HUDEP-2 (cell line): ENCODE results near the gene FUT8.

Source experiments
- DNase-seq, 76 experiments: peaks; one replicate each; lab custom pipeline; 2025; ENCODE audit not compliant: unreplicated experiment in 76 of 76; lab: John Stamatoyannopoulos, UW

FUT8 gene

DNA sequence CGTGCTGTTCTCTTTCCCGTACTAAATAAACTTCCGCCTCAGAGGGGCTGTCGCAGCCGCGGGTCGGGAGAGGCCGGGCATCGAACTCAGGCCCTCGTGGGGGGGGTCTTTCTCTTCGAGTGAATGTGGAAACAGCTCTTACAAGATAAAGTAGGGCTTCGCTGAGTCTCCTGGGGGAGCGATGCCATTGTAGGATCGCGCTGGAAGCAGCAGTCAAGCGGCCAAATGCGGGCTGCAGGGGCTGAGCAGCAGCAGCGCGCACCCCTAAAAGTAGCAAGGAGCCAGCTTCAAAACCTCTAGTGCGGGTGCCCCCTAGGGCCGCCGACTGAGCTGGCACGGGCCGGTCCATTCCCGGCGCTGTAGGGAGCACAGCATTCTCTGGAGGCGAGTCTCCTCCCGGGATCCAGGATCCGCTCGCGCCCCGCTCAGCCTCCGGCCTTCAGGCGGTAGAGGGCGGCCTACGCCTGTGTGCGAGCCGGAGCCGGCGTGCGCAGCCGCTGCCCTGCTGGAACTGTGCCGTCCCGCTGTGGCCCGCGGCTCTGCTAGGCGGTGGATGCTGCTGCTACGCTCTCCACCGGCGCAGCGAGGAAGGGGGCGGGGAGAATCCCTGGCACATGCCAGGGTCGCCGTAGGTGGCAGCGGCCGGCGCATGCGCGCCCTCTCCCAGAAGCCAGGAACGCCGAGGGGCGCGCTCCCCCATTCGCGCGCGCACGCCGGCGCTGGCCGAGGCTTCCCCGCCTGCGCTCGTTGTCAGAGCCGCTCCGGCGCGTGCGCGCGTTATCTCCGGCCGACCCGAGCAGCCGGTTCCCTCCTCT, at the start of gene FUT8:
FUT8 (plus strand) TSS at position 699 of the 815 bp plus-strand sequence. CDS start 148,834 bp downstream, outside the sequence.
- DNase-seq, result peak in 75 of 76 experiments; percentile 45 to 96 (median 92)

- no peak for DNase-seq
Measured at GRCh38 chr14:65366802-65367565, 45.5 kb upstream of the FUT8 start.

GRCh38 chr14:65369560-65369959, 43.0 kb upstream of the FUT8 start:
- DNase-seq, result peak in 3 of 76 experiments; percentile 5 to 54 (median 23)

- DNase-seq, result no peak
Measured at GRCh38 chr14:65370801-65371248, 41.7 kb upstream of the FUT8 start.

GRCh38 chr14:65371784-65372183, 40.7 kb upstream of the FUT8 start:
- DNase-seq, result no peak

DNA sequence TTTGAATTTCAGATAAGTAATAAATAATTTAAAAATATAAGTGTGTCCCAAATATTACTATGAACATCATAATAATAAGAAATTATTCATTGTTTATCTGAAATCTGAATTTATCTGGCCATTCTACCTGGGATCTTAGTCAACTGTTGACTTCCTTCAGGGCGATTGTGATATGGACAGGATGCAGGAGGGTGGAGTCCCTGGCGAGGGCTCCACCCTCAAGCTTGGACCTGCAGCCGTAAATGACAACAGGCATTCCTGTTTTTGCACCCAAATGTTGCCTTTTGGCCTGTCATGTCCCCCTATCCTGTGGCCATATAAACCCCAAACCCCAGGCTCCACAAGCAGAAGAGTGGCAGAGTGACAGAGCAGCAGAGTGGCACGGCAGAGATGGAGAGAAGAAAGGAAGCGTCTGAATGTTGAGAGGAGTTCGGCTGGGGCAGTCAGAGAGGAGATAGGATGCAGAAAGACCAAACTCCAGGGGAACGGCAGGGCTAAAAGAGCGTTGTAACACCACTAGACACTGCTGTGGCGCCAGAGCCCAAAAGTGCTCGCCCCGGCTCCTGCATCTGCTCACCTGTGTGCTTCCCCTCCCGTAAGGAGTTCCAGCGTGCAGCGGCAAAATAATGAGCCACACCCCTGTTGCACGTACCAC, 39.4 kb upstream of the FUT8 start:
- DNase-seq, result no peak

DNA sequence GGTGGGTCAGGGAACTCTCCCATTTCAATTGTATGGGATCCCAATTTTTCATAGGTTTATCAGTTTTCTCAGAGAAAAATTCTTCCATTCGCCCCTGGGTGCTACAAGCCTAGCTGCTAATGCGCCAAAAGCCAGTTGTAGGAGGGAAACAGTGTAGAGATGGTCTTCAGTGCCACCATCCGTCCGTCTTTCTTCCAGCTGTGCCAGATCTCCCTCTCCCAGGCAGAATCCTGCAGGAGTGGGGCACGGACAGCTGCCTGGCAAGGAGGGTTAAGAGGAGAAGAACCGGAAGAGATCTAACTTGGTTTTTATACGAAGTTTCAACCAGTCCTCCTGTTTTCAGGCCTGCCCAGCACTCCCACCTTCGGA, 38.9 kb upstream of the FUT8 start:
- DNase-seq, result no peak

- no peak for DNase-seq
Measured at GRCh38 chr14:65377576-65377975, 35.0 kb upstream of the FUT8 start.

GRCh38 chr14:65382586-65382985, 29.9 kb upstream of the FUT8 start:
- DNase-seq, result no peak

DNA sequence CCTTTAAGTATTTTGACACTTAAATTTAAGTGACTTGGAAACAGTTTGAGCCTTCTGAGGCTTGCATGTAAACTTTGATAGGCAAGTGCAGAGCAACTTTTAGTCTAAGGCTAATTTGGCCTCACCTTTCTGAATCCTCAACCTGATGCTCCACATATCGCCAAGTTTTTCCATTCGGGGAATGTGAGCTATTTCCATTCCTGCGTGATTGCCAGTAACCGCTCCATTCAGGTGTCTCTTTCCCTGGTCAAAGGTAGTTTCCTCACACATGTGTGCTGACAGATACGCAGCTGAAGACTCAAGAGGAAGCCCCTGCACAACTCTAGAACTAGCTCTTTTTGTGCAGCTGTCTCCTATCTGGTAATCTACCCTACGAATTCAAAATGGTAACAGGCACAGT, 25.4 kb upstream of the FUT8 start:
- DNase-seq, result no peak

DNA sequence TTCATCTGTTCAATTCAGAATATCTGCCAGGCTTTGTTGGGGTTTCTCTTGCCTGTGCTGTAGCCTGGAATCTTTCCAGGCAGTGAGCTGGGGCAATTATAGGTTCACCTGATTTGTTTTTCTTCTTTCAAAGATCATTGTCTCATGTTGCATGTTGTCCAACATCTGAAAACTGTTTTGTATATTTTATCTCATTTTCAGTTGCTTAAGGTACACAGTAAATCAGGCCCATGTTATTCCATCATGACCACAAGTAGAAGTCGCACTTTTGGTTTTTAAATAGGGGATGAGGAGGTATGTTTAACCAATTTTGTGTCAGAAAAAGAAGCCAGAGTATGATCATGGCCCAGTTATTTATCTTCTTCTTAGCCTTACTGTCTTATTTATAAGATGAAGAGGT, 24.9 kb upstream of the FUT8 start:
- DNase-seq, result no peak

- DNase-seq, result no peak
Measured at GRCh38 chr14:65392296-65392695, 20.2 kb upstream of the FUT8 start.

- DNase-seq, result no peak
Measured at GRCh38 chr14:65396082-65396910, 16.2 kb upstream of the FUT8 start.

- no peak for DNase-seq
Measured at GRCh38 chr14:65403231-65403630, 9.3 kb upstream of the FUT8 start.

DNA sequence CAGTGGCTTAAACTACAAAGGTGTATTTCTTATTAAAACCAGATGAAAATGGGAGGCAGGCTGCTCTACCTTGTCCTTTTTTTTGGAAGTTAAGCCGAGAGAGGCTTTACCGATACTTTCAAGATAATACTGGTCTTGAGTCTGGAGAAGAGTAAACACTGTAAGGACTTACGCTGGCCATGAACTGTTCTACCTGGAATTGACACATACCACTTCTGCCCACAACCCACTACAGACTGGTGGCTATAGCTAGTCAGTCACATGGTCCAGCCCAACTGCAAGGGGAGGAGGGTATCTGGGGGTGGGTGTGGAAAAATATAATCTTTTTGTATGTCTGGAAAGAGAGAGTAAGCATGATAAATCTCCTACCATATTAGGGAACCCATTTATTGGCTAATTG, 4.4 kb upstream of the FUT8 start:
- DNase-seq, result no peak

DNA sequence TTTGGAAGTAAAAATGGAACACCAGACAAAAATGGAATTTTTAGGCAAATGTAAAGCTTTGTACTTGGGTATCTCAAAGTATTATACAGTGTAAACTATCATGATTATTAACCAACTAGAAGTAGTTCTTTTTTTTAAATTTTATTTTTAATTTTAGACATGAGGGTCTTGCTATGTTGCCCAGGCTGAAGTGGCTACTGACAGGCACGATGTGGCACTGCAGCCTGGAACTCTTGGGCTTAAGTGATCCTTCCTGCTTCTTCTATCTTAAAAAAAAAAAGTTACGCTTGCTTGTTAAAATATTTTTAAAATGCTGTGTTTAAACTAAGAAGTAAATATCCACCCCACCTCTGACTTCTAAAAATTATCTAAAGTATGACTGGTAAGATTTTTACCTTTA, 1.9 kb upstream of the FUT8 start:
- no peak for DNase-seq

DNA sequence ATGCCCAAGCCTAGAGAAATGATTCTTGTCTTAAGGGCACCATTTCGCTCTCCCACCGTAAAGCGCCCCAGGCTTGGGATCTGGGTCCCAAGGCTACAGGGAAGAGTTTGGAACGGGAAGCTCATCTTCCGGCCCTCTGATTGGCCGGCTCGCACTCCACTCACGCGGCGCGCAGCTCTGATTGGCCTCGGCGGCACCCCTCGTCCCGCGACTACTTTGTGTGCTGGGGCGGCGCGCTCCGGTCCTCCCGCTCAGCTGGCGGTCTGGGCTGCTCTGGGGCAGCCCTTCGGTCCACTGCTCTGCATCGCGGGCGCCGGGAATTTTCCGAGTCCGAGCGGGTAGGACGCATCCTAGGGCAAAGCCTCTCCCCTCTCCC, 886 bp upstream of the FUT8 start:
- peak in 75 of 76 experiments; percentile 8 to 85 (median 71) for DNase-seq

DNA sequence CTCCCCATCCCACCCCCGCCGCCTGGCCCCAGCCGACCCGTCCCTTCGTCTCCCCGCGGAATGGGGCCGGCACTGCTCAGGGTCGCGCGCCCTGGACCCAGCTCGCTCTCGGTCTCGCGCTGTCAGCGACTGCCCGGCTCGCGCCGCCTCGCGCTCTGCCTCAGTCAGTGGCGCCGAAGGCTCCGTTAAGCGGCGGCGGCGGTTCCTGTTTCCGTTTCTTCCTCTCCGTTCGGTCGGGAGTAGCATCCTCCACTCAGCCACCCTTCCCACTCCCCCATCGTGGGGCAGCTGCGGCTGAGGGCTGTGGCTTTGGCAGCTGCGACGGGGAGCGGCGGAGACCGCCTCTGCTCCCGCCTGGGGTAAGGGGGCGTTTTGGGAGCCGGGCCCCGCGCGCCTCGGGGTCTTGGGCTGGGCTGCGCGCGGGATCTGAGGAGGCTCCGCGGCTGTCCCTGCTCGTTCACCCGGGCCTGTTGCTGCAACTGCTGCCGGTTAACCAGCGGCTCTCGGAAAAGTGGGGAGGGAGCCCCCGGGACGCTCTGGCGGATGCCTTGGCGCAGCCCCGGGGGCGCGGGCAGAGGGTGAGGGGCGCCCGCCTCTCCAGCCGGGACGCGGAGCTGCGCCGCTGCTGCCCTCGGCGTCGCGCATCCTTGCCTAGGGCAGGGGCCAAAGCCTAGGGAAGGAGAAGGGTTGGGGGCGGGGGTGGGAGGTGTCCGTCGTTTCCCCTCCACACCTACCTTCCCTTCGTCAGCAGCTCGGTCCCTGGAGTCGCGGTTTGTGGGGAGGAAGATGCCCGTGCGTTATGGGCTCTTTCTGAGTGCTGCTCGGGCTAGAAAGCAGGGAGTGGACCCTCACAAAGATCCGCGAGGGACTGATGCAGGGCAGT, 567 bp downstream of the FUT8 start:
- peak in 26 of 76 experiments; percentile 14 to 79 (median 62) for DNase-seq

DNA sequence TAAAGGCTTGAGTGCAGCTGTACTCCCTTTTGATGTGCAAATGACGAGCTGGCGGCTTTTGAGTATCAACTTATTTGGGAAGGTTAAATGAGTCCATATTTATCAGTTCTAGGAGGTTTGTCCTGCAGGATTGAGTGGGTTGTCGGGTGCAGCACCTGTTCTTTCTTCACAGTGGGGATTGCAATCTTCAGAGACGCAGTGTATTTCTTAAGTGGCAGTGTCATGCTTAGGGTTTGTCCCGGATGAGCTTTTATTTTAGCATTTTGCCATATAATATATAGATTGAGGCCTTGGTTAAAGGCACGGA, 1.2 kb downstream of the FUT8 start:
- DNase-seq, result peak in 2 of 76 experiments; percentile 13 to 33
